NT2/D1 (cell line): ENCODE measurements around the gene GRIN2C.

Source experiments
- YY1 ChIP-seq: IDR thresholded peaks from 2 replicates; pipeline ENCODE4 v1.6.1; 2011; ENCODE audit not compliant: insufficient read length, insufficient read depth
- ZNF274 ChIP-seq: IDR thresholded peaks from 2 replicates; pipeline ENCODE4 v1.6.1; 2011; ENCODE audit warnings: mild to moderate bottlenecking, low read depth, low read length

- TF ChIP-seq YY1 = no peak
- TF ChIP-seq ZNF274 = no peak
Observed at GRCh38 chr17:74797824-74798223, 61.9 kb downstream of the GRIN2C start.
